Hepatocyte (in vitro differentiated cells): ENCODE measurements around the gene EXOC4.

Source experiments
- CTCF ChIP-seq: fragments of 200-600 bp; sonication (generic); IDR thresholded peaks from 2 replicates; pipeline ENCODE4 v1.5.1; 2016; ENCODE audit warnings: antibody characterized with exemption, mild to moderate bottlenecking; ENCODE audit not compliant: poor library complexity
- EZH2 ChIP-seq: fragments of 200-600 bp; sonication (generic); IDR thresholded peaks from 2 replicates; pipeline ENCODE4 v1.6.1; 2016; ENCODE audit warnings: antibody characterized with exemption, mild to moderate bottlenecking, borderline replicate concordance

- no peak for TF ChIP-seq EZH2
- TF ChIP-seq CTCF, result no peak
These were observed 807.0 kb downstream of the EXOC4 start for GRCh38 chr7:134059921-134060320.
